Fibroblast of villous mesenchyme (primary cell): ENCODE results near the gene SRRM2. TPM values are rescaled to one million over a fixed set of nuclear protein-coding genes. Genes with fewer than 3 reads are reported as not detected.

Source experiments
- DNase-seq: peaks from one replicate; pipeline ENCODE4 v3.0.0-alpha.2; 2010; ENCODE audit warnings: low read depth
- H3K4me3 ChIP-seq: 2 replicates; pipeline ENCODE4 v1.5.1; 2011; ENCODE audit warnings: low read depth, mild to moderate bottlenecking, low read length
- total RNA-seq: library from RNA; depleted of rRNA; stranded (reverse); fragments of >200 nt; gene quantifications from 2 replicates; pipeline ENCODE4 v1.2.3, GENCODE V29; 2012
- TF ChIP-seq, protein P1 (sequence below): IDR thresholded peaks from 2 replicates; pipeline ENCODE4 v1.5.1; 2012; ENCODE audit warnings: low read depth, mild to moderate bottlenecking, low read length; ENCODE audit not compliant: insufficient read depth

Gene SRRM2
- total RNA-seq, 1 donor: 62.2 TPM

GRCh38 chr16:2773188-2773968 is 20.9 kb downstream of the SRRM2 start:
- TF ChIP-seq, protein P1, sequence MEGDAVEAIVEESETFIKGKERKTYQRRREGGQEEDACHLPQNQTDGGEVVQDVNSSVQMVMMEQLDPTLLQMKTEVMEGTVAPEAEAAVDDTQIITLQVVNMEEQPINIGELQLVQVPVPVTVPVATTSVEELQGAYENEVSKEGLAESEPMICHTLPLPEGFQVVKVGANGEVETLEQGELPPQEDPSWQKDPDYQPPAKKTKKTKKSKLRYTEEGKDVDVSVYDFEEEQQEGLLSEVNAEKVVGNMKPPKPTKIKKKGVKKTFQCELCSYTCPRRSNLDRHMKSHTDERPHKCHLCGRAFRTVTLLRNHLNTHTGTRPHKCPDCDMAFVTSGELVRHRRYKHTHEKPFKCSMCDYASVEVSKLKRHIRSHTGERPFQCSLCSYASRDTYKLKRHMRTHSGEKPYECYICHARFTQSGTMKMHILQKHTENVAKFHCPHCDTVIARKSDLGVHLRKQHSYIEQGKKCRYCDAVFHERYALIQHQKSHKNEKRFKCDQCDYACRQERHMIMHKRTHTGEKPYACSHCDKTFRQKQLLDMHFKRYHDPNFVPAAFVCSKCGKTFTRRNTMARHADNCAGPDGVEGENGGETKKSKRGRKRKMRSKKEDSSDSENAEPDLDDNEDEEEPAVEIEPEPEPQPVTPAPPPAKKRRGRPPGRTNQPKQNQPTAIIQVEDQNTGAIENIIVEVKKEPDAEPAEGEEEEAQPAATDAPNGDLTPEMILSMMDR: no peak
- H3K4me3 ChIP-seq: no peak overlapping the region
- no peak for DNase-seq

GRCh38 chr16:2774161-2774891 is 21.9 kb downstream of the SRRM2 start:
- no peak for DNase-seq
- TF ChIP-seq, protein P1: no peak
- H3K4me3 ChIP-seq: no peak overlapping the region

DNA sequence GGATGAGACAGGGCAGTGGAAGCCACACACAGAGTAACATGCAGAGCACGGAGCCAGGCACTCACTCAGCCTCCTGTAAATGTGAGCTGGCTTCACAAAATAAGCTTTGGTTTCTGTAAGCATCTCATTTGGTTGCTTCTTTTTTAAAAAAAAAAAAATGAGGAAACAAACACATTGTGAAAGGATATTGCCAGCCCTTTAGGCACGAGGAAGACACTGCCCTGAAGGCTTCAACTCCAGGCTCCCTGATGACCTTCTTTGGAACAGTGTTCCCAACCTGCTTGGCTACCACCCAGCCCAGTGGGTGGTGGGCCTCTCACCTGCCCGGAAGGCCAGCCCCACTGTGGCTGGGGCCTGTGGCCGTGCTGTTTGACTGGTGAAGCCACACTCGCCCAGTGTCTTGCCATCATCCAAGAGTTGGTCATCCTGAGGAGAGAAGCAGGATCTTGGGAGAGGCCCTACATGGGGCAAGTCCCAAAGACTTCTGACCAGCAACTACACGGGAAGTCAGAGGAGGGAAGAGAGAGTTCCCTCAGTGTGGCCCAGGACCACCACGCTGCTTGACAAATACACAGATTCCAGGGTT is 22.8 kb downstream of the SRRM2 start:
- TF ChIP-seq, protein P1: no peak
- H3K4me3 ChIP-seq: peak overlapping the region; percentile 88
- no peak for DNase-seq

DNA sequence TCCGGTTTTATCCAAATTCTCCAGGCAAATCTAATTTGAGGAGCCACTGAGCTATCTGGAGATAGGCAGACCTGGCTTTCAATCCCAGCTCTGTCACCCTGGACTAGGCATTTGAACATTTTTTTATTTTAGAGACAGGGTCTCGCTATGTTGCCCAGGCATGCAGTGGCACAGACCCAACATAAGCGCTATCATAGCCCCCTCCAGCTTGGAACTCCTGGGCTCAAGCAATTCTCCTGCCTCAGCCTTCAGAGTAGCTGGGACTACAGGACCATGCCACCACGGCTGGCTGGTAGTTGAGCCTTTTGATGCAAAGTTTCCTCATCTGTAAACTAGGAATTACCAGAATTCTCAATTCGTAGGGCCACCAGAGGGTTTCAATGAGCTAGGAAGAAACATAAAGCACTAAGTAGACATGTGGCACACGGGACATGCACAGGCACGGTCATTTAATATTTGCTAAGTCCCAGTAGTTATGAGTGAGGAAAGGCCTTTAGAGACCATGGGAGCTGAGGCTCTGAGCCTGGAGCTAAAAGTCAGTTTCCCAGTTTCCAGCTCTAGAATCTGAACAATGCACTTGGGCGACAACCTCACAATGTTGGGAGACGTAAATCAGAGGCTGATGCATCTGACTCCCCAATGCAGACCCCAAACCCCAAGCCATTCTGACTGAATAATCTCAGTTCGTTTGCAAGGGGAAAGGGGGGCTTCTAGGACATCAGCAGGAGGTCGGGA is 23.5 kb downstream of the SRRM2 start:
- TF ChIP-seq, protein P1: no peak
- DNase-seq: no peak
- peak overlapping the region; percentile 88 for H3K4me3 ChIP-seq

- TF ChIP-seq, protein P1: no peak
- H3K4me3 ChIP-seq: peak overlapping the region; percentile 88
- peak; percentile 29 for DNase-seq
These were observed 24.2 kb downstream of the SRRM2 start for GRCh38 chr16:2776500-2777139.
